AG09309 (cell line): ENCODE measurements around the gene LHFPL2.

ENCODE experiments used
- DNase-seq: peaks from one replicate; pipeline ENCODE4 v3.0.0-alpha.2; 2010; ENCODE audit warnings: low read depth
- H3K4me3 ChIP-seq: 2 replicates; pipeline ENCODE4 v1.5.1; 2011; ENCODE audit warnings: mild to moderate bottlenecking, low read depth, low read length, moderate library complexity; ENCODE audit not compliant: control insufficient read depth
- TF ChIP-seq, protein P1 (sequence below): IDR thresholded peaks from 2 replicates; pipeline ENCODE4 v1.5.1; 2011; ENCODE audit warnings: mild to moderate bottlenecking, low read depth, low read length, inconsistent platforms; ENCODE audit not compliant: insufficient read depth, control insufficient read depth; ENCODE audit errors: missing control alignments

LHFPL2 gene

DNA sequence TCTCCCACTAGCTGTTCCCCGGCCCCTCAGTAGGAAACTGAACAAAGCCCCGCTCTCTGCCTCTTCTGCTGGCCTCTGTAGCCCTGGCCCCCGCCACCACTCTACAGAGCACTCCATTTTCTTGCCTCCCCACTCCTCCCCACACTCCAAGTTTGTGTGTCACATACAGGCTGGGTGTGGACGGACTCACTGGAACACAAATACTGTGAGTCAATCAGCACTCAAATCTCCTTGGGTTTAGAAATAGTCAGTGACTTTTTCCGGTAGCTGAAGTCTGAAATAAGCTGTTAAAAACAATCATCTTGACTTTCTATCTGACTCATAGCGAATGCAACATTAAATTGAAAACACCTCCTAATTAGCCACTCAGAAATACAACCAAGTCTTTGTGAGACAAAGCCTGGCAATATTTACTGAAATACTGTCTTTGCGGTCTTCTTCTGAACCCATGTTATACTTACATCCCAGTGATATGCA, 122.5 kb downstream of the LHFPL2 start:
- H3K4me3 ChIP-seq: no peak overlapping the region
- no peak for DNase-seq
- TF ChIP-seq, protein P1, sequence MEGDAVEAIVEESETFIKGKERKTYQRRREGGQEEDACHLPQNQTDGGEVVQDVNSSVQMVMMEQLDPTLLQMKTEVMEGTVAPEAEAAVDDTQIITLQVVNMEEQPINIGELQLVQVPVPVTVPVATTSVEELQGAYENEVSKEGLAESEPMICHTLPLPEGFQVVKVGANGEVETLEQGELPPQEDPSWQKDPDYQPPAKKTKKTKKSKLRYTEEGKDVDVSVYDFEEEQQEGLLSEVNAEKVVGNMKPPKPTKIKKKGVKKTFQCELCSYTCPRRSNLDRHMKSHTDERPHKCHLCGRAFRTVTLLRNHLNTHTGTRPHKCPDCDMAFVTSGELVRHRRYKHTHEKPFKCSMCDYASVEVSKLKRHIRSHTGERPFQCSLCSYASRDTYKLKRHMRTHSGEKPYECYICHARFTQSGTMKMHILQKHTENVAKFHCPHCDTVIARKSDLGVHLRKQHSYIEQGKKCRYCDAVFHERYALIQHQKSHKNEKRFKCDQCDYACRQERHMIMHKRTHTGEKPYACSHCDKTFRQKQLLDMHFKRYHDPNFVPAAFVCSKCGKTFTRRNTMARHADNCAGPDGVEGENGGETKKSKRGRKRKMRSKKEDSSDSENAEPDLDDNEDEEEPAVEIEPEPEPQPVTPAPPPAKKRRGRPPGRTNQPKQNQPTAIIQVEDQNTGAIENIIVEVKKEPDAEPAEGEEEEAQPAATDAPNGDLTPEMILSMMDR: no peak

DNA sequence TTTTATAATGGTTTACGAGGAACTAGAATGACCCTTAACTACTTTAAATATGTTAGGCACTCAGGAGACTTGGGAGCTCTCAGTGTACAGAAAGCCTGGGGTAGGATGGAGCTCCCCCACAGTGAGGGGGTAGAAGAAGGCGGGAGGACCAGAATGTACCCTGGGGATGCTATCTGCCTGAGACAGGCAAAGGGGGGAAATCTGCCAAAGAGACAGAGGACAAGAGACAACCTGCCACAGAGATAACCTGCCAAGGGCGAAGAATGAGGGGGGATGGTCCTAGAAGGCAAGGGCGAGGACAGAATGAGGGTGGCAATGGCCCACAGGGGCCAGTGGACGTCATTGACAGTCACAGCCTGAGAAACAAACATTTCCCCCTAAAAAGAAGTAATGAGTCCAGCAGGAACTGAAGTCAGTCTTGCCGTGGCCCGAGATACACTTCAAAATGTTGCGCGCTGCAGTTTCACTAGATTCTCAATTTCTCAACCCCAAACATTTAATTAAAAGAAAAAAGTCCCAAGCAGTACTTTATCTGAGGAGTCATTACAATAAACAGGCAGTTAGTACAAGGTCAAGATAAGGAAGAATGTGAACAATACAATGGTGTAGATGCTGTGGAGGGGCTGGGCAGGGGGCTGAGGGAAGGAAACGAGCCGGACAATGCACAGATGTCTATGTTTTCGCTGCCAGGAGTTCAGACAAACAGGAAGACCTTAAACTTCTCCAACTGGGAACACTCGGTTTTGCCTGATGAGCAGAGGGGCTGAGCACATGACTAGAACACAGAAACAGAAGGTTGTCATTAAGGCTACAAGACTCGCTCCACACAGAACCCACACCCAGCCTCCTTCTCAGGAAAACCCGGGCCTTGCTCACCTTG, 125.0 kb downstream of the LHFPL2 start:
- DNase-seq: no peak
- H3K4me3 ChIP-seq: no peak overlapping the region
- TF ChIP-seq, protein P1: no peak

DNA sequence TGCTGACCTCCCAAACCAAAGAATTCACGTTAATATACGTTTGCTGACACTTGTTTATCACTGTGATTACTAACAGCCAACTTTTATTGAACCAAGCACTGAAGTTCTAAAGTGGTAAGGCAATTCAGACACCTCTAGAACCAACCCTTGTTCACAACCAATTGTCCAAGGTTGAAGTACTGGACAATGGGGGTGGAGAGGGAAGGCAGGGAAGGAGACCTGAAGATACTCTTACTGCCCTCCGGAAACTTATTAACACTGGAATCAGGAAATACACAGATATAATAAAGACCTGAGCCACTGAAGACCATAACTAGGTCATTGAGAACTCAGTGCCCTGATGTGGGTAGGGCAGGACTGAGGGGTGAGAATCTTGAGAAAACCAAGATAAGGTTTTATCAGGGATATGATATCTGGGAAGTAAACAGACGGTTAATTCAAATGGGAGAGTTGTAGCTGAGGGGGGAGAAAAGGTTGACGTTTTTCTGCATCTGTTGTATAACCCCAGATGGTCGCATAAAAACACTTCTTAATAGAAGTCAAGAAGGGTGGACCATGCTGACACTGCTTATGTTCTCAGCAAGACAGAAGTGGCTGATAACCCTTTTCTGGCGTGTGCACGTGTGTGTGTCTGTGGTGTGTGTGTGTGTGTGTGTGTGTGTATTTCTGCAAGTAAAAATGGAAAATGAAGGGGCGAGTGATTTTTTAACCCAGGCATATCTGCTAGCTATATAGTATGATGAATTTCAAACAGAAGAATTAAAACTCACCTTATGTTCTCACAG, 125.9 kb downstream of the LHFPL2 start:
- no peak for DNase-seq
- TF ChIP-seq, protein P1: no peak
- no peak overlapping the region for H3K4me3 ChIP-seq

DNA sequence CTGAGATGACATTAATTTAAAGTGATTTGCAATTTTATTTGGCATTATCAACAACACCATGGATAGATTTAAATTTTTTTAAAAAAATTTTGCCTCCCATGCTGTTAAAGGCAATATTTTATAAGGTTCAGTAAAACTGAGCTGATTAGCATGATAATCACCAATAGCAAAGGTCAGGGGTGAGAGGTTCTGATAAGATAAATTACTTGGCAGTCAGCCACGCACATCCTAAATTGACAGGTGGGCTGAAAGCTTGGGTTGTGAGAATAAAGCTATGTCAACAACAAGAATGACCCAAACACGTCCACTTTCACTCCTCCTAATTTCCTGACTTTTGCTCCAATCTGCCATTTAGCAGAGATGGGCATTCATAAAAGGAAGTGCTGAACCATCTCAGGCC, 127.1 kb downstream of the LHFPL2 start:
- TF ChIP-seq, protein P1: no peak
- DNase-seq: no peak
- no peak overlapping the region for H3K4me3 ChIP-seq

DNA sequence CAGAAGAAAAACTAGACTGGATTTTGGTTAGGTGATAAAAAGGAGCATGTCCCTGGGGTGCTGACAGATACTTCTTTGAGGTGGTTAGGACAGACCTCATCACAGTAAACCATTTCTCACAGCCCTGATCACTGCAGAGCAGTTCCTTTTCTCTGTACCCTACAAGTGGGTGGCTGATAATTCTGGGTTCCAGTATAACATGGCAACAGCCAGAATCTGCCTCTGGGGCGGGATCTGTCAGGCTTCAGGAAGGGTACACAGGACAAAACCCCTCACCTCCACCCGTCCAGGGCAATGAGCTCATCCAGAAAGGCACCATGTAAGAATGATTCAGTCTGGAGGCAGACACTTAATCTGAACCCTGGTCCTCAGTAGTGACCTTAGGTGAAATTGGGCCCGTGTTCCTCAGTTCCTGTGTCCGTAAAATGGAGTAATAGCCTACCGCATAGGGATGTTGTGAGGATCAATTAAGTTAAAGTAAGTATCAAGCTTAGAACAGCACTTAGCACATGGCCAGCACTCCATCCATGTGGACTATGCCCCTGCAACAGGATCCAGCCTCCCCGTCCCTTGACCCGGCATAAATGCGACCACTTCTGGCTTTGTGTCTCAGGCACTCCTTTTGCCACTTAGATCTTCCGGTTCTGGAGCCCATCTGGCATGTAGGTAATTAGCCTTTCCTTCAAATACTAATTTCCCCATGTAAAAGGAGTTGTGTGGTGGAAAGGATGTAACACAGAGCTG, 129.2 kb downstream of the LHFPL2 start:
- no peak for DNase-seq

More for the DNA sequence above, 129.2 kb downstream of the LHFPL2 start:
- no peak overlapping the region for H3K4me3 ChIP-seq
- TF ChIP-seq, protein P1: no peak
